ENCODE results near the gene HOXD11.

DNA sequence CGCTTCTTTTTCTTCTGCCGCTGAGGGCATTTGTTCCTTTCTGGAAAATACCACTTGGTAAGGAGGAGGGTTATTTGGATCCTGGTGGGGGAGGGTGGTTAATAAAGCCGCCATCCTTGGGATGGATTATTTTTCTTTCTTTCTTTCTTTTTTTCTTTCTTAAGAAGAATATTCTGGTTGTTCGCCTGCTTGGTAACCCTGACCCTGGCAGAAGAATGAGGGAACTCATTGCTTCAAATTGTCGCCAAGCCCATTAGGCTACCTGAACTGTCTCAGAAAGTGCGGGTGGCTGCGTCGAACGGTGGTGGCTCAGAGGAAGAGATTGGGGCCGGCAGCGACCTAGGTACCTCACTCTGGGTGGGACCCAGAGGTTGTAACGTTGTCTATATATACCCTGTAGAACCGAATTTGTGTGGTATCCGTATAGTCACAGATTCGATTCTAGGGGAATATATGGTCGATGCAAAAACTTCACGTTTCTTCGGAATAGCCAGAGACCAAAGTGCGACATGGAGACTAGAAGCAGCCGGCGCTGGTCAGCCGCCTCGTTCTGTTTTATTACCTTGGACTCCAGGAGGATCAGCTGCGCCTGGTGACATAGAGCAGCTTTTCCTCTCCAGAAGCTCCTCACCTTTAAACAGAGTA, 43.0 kb downstream of the HOXD11 start:
- TF ChIP-seq, protein P1, sequence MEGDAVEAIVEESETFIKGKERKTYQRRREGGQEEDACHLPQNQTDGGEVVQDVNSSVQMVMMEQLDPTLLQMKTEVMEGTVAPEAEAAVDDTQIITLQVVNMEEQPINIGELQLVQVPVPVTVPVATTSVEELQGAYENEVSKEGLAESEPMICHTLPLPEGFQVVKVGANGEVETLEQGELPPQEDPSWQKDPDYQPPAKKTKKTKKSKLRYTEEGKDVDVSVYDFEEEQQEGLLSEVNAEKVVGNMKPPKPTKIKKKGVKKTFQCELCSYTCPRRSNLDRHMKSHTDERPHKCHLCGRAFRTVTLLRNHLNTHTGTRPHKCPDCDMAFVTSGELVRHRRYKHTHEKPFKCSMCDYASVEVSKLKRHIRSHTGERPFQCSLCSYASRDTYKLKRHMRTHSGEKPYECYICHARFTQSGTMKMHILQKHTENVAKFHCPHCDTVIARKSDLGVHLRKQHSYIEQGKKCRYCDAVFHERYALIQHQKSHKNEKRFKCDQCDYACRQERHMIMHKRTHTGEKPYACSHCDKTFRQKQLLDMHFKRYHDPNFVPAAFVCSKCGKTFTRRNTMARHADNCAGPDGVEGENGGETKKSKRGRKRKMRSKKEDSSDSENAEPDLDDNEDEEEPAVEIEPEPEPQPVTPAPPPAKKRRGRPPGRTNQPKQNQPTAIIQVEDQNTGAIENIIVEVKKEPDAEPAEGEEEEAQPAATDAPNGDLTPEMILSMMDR (IDR thresholded peaks at IDR 0.05; ENCODE audit: low read depth, low read length, poor library complexity, severe bottlenecking), result no peak
- no peak for TF ChIP-seq EZH2phosphoT487 (IDR thresholded peaks at IDR 0.05; ENCODE audit: borderline replicate concordance, low read length)

Measured in DOHH2 (cell line).